HL-60/S4 treated with phorbol 12-myristate 13-acetate at 8.2 ng/mL for 4 days and 3 days (cell line): ENCODE data around the gene FDPS.

Source experiments
- in situ Hi-C: fragments of 300-500 bp; cut with MboI; formaldehyde crosslinking; loops from 2 replicates; pipeline ENCODE4 v1.15.0; 2022; ENCODE audit warnings: low sequenced_read_pairs

The FDPS gene

DNA sequence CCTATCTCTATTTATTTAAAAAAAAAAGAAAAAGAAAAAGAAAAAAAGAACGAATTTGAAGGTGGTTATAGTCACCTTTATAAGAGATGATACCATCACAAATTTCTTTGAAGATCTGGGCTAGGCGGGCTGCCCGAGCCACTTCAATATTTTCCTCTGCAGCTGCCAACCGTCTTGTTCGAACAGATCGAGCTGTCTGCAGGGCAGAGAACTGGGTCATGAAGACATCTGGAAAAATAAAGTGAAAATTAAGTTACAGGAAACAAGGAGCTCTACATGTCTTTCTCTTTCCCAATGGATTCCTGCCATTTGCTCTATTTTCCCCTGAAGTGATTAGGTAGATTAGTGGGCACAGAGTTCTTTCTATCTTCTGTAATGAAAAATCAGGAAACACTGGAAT is 44.0 kb downstream of the FDPS start:
- in situ Hi-C loops = no loop called here

- in situ Hi-C loops = no loop called here
These were observed 51.4 kb downstream of the FDPS start for GRCh38 chr1:155360051-155360450.
